ENCODE results near the gene CYFIP2. TPM values are rescaled to one million over a fixed set of nuclear protein-coding genes. Genes with fewer than 3 reads are reported as not detected.

Gene CYFIP2
- total RNA-seq, 1 experiment from 2014 or later, result 74.7 TPM

DNA sequence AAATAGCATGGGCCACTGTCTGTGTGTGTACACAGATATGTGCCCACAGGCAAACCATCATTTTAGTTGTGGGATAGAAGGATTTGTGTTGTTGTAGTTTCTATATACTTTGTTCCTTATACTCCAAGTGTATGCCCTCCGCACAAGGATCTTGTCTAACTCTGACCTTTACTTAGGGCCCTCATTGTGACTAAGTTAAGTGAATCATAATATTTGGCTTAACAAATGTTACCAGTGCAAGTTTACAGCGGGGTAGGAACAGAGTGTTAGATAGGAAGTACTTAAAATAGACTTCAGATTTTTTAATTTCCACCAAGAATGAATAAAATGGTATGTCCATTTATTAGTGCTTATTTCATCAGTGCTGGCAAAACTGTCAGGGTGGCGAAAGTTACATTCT is 29.5 kb upstream of the CYFIP2 start:
- DNase-seq, result no peak
- Mint-ChIP-seq H3K27ac (no peak overlapping the region), H3K4me3 (no peak overlapping the region), H3K36me3 (ENCODE audit: insufficient read depth in 1 of 3, low read depth in 3 of 3) (no peaks in the 10 kb centered on the region), H3K27me3 (ENCODE audit: low read depth) (no peaks in the 10 kb centered on the region; the same call in 1 of the 2 replicates), H3K4me1 (0 out of 4 replicates have a peak, but pooled peaks cover 0 to 2% of the 10 kb centered on the region in 2 experiments), H3K9me3 (peaks cover 0 to 3% of the 10 kb centered on the region in 2 experiments; a peak in 1 of 5 replicates)
- H3K79me1 ChIP-seq (ENCODE audit: insufficient read depth, low read depth, low read length, poor library complexity, severe bottlenecking), result no peaks in the 10 kb centered on the region
- no peak overlapping the region for H2AFZ ChIP-seq (ENCODE audit: low read length)
- no peak overlapping the region for H3T11ph ChIP-seq (ENCODE audit: low read length)
- no peak overlapping the region for H4K5ac ChIP-seq (ENCODE audit: insufficient read length, low read depth, low read length)
- no peak overlapping the region for H4K8ac ChIP-seq (replicated peaks; ENCODE audit: insufficient read length, low read depth, low read length)
- no peak overlapping the region for H2BK120ac ChIP-seq (ENCODE audit: low read depth, low read length, poor library complexity, severe bottlenecking)
- no peaks in the 10 kb centered on the region for H3K27me3 ChIP-seq (ENCODE audit: insufficient read depth, low read length)
- no peak overlapping the region for H3K9ac ChIP-seq (ENCODE audit: extremely low read depth, insufficient read length, low read length)
- no peak overlapping the region for H3K56ac ChIP-seq (ENCODE audit: insufficient read length, low read depth, low read length)
- H3K23ac ChIP-seq (ENCODE audit: insufficient read length, low read depth, low read length), result no peak overlapping the region
- H2BK12ac ChIP-seq (ENCODE audit: insufficient read length, low read depth, low read length), result no peak overlapping the region
- no peaks in the 10 kb centered on the region for H3K23me2 ChIP-seq (ENCODE audit: insufficient read length, low read depth, low read length, poor library complexity, severe bottlenecking)
- H3K4me2 ChIP-seq (ENCODE audit: insufficient read depth, insufficient read length, low read length), result no peak overlapping the region
- no CpG with 5 or more reads among the region's 3 CpGs for WGBS (ENCODE audit: extremely low coverage, insufficient read length, low lambda C conversion rate)
- no peaks in the 10 kb centered on the region for H3K9me3 ChIP-seq (ENCODE audit: control insufficient read depth, low read depth, low read length)
- H3K14ac ChIP-seq (ENCODE audit: insufficient read depth, low read length), result no peak overlapping the region
- no peaks in the 10 kb centered on the region for H4K20me1 ChIP-seq (ENCODE audit: control insufficient read depth, insufficient read depth, insufficient read length)
- TF ChIP-seq CTCF (conservative IDR thresholded peaks at IDR 0.05), result no peak
- no peak overlapping the region for H2AK5ac ChIP-seq (ENCODE audit: insufficient read length, low read length)
- H3K4me1 ChIP-seq (ENCODE audit: insufficient read depth, low read length), result no peaks in the 10 kb centered on the region
- H2BK15ac ChIP-seq (ENCODE audit: low read depth, low read length), result no peak overlapping the region
- no peaks in the 10 kb centered on the region for H3K79me2 ChIP-seq (ENCODE audit: insufficient read depth, low read length)
- H3K27ac ChIP-seq (ENCODE audit: insufficient read length, low read depth, low read length), result no peak overlapping the region
- H4K91ac ChIP-seq (ENCODE audit: insufficient read length, low read depth, low read length), result no peak overlapping the region
- H2BK20ac ChIP-seq (ENCODE audit: low read depth, low read length, poor library complexity, severe bottlenecking), result no peak overlapping the region
- no peak overlapping the region for H2BK5ac ChIP-seq (ENCODE audit: insufficient read length, low read length)
- no peak overlapping the region for H3K4ac ChIP-seq (ENCODE audit: low read depth, low read length)
- H3K18ac ChIP-seq (ENCODE audit: insufficient read length, low read depth, low read length), result no peak overlapping the region
